Midbrain (tissue), 1 donor: ENCODE data around the gene UBE2G1.
A peak's percentile ranks its signal among the peaks of the same experiment; 100 is the strongest.

Experiments used
- DNase-seq: peaks from one replicate; lab custom pipeline; 2025; lab: John Stamatoyannopoulos, UW

Gene UBE2G1

GRCh38 chr17:4334332-4334731 is 32.1 kb downstream of the UBE2G1 start:
- no peak for DNase-seq

- DNase-seq: no peak
Measured at GRCh38 chr17:4333041-4333440, 33.4 kb downstream of the UBE2G1 start.

- DNase-seq: no peak
Measured at GRCh38 chr17:4332296-4332970, 34.0 kb downstream of the UBE2G1 start.

- no peak for DNase-seq
Measured at GRCh38 chr17:4331614-4332013, 34.9 kb downstream of the UBE2G1 start.

- DNase-seq: no peak
Measured at GRCh38 chr17:4329838-4330237, 36.6 kb downstream of the UBE2G1 start.

- DNase-seq: no peak
Measured at GRCh38 chr17:4327606-4328005, 38.9 kb downstream of the UBE2G1 start.

- DNase-seq: no peak
Measured at GRCh38 chr17:4326608-4327007, 39.9 kb downstream of the UBE2G1 start.

GRCh38 chr17:4326112-4326511 is 40.4 kb downstream of the UBE2G1 start:
- DNase-seq: no peak

- DNase-seq: no peak
Measured at GRCh38 chr17:4324463-4324862, 42.0 kb downstream of the UBE2G1 start.

GRCh38 chr17:4319221-4319620 is 47.3 kb downstream of the UBE2G1 start:
- DNase-seq: no peak

- no peak for DNase-seq
Measured at GRCh38 chr17:4318596-4318995, 47.9 kb downstream of the UBE2G1 start.

GRCh38 chr17:4318186-4318585 is 48.3 kb downstream of the UBE2G1 start:
- no peak for DNase-seq

- DNase-seq: no peak
Measured at GRCh38 chr17:4317610-4318009, 48.9 kb downstream of the UBE2G1 start.

- DNase-seq: no peak
Measured at GRCh38 chr17:4316648-4317047, 49.8 kb downstream of the UBE2G1 start.

- no peak for DNase-seq
Measured at GRCh38 chr17:4314618-4315017, 51.9 kb downstream of the UBE2G1 start.

GRCh38 chr17:4314179-4314578 is 52.3 kb downstream of the UBE2G1 start:
- no peak for DNase-seq

- DNase-seq: no peak
Measured at GRCh38 chr17:4313221-4314114, 53.0 kb downstream of the UBE2G1 start.

GRCh38 chr17:4310354-4311060 is 56.0 kb downstream of the UBE2G1 start:
- DNase-seq: peak; percentile 51

- no peak for DNase-seq
Measured at GRCh38 chr17:4309897-4310296, 56.6 kb downstream of the UBE2G1 start.

- no peak for DNase-seq
Measured at GRCh38 chr17:4307179-4307930, 59.1 kb downstream of the UBE2G1 start.

- no peak for DNase-seq
Measured at GRCh38 chr17:4305224-4305623, 61.3 kb downstream of the UBE2G1 start.
